Germinal center (tissue), 1 donor: ENCODE results near the gene SPSB1.

ENCODE experiments used
- DNase-seq: peaks from one replicate; pipeline ENCODE4 v3.0.0; 2012; ENCODE audit warnings: mixed read lengths, low spot score

SPSB1 gene

DNA sequence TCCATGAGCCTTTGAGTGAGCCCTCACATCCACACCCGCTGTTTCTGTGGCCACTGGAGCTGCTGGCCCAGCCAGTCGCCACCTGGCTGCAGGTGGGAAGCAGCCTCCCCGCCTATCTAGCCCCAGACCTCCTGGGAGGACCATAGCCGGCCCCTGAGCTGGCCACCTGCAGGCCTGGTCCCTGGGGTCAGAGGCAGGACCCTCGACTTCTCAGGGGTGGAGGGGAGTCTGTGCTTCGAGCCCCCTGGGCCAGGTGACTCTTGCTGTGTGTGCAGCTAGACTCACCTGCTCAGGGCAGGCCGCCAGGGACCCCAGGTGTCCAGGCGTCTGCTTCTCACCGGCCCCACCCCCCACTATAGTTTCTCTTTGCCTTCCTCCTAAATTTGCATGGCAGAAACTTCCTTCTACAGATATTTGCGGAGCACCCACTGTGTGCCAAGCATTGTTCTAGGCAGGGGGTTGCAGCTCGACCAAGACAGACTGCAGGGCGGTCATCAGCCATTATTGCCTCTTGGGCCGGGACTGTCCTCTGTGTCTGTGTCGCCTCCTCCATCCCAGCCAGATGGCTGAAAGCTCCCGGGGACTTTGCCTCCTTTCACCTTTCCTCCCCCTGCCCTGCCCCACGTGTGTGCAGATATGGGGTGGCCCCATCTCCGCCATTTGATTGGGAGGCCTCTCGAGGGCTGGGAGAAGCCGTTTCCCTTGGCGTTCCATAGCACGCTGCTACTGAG is 27.3 kb downstream of the SPSB1 start:
- no peak for DNase-seq

DNA sequence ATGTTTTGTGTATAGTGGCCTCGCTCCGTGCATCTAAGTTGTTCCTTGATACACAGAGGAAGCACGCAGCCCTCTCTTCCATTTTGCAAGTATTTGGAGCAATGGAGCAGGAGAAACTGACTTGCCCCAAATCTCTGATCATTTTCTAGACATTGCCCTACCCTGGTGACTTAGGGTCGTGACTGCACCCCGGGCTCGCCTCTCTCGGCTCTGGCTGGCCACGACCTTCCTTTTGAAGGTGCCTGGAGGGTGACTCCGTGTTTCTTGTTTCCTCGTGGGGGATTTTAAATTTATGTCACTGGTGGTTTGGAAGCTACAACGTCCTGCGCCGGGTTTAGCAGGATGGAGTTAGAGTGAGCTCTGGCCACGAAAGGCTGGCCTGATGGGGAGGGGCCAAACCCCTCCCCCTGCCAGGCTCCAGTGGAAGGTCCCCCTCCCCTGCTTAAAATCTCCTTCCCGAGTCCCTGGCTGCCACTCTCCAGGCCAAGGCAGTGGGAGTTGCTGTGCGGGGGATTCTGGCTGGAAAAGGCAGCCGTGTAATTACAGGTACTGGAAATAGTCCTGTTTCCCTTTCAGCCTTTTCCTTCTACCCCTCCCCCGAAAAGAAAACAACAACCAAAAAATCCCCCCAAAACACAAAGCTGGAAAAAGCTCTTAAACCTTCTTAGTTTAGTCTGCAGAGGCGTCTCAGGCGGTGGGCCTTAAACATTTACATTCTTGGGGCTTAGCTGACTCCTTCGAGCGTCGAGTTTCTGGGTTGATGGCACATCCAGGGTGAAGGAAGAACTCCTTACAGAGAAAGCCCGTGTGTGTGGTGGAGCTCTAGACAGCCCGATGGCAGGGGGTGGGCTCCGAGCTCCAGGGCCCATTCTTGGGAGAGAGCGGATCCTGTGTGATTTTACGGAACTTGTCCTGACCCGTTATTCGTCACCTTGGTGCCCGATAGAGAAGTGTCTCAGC is 28.1 kb downstream of the SPSB1 start:
- no peak for DNase-seq

- DNase-seq = no peak
Observed at GRCh38 chr1:9321480-9321849, 28.8 kb downstream of the SPSB1 start.

- no peak for DNase-seq
Observed at GRCh38 chr1:9321986-9322660, 29.4 kb downstream of the SPSB1 start.

- no peak for DNase-seq
Observed at GRCh38 chr1:9322661-9323244, 30.1 kb downstream of the SPSB1 start.

DNA sequence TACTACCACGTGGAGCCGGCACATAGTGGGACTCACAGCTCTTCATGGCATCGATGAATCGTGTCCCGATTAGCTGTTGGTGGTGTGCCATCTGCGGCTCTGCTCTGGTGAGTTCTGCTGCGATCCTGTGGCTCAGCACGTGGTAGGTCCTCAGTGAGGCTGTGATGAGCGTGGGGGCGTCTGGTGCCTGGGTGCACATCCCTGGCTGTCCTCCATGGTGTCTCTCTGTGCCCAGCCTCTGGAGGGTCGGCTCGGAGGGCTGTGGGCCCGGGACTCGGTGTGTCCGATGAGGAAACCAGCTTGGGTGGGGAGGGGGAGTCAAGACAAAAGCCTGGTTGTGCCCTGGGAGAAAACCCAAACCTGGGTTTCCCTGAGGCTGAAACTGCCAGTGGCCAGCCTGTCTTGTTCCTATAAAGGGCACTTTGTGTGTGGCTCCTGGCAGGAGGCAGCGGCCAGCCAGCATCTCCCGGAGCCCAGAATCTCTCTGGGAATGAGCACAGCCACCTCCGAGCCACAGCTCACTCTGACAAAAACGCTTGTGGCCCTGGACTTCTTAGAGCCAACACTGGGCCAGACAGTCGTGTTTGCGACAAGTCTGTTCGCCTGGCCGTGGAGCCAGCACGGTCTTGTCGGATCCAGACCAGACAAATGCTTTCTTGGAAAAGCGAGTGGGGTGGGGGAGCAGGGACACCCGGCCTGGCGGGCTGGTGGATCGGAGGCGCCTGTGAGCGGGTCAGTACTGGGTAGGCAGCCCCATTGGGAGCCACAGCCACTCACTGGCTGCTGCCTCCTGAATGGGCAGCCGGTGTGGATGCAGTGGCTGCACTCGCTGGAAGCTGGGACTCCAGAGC is 31.8 kb downstream of the SPSB1 start:
- no peak for DNase-seq

- no peak for DNase-seq
Observed at GRCh38 chr1:9326596-9326995, 33.9 kb downstream of the SPSB1 start.

DNA sequence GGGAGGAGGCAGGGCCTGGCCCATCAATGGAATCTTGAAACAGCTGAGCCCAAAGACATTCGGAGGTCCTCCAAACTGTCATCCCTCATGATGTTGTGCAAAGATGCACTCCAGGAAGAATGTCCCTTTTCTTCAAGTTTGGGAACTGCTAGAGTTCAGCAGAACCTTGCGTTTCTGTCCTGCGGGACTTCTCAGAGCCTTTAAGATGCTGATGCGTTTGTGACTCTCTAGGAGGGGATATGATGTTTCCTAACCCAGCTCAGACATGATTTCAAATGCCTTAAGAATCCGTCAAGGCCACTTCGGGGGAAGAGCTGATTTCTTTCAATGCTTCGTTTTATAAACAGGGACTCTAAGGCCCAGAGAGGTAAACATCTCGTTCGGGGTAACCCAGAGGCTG is 35.5 kb downstream of the SPSB1 start:
- no peak for DNase-seq

- DNase-seq = no peak
Observed at GRCh38 chr1:9328715-9329114, 36.0 kb downstream of the SPSB1 start.

DNA sequence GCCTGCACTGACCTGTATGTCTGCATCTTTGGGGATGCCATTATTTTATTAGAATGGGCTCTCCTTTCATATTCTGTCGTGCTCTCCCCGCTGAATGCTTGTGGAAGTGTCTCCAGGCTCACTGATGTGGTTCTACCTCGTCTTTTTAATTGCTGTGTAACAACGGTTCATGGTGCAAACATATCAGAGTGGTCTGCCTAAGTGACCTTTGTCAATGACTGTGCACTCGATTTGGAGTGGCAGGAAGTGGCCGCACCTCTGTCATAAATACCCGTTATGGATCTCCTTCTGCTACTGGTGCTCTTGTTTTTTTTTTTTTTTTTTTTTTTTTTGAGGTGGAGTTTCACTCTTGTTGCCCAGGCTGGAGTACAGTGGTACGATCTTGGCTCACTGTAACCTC is 38.3 kb downstream of the SPSB1 start:
- no peak for DNase-seq

- no peak for DNase-seq
Observed at GRCh38 chr1:9331558-9332346, 39.1 kb downstream of the SPSB1 start.

- no peak for DNase-seq
Observed at GRCh38 chr1:9332513-9333143, 39.9 kb downstream of the SPSB1 start.

- DNase-seq = no peak
Observed at GRCh38 chr1:9338397-9339246, 45.9 kb downstream of the SPSB1 start.

GRCh38 chr1:9340172-9340854 is 47.6 kb downstream of the SPSB1 start:
- DNase-seq = no peak

DNA sequence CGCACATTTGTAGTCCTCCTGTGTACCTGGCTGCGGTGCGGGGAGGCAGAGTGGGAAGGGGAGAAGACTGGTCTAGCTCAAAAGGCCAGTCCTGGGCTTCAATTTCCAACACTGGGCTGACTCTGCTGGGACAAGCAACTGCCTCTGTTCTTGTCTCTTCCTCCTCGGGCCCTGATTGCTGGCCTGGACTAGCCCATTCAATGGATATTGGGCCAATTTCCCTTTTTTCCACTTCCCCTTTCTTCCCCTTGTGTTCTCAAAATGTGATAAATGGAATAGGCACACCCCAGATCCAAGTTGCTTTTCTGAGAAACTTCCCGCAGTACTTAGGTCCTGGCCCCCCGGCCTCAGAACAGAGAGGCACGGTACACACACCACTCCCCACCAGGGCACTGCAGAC is 48.2 kb downstream of the SPSB1 start:
- DNase-seq = no peak

DNA sequence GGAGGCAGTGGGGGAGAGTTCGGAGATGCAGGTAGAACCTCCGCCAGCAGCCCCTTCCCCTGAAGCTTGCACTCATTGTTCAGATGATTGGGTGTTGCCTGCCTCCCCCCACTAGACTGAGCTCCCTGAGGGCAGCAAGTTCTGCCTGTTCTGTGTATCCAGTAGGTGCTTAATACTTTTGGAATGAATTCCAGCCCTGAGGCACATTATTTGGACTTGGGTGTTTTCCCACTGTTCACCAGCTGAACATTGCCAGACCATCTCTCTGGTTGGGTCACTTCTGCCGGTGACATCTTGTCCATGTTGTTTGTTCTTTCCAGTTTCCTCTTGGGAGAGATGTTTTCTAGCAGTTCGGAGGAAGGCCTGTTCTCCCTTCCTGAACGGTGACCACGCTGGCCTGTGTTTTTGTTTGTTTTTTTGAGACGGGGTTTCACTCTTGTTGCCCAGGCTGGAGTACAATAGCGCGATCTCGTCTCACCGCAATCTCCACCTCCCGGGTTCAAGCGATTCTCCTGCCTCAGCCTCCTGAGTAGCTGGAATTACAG is 48.7 kb downstream of the SPSB1 start:
- no peak for DNase-seq

DNA sequence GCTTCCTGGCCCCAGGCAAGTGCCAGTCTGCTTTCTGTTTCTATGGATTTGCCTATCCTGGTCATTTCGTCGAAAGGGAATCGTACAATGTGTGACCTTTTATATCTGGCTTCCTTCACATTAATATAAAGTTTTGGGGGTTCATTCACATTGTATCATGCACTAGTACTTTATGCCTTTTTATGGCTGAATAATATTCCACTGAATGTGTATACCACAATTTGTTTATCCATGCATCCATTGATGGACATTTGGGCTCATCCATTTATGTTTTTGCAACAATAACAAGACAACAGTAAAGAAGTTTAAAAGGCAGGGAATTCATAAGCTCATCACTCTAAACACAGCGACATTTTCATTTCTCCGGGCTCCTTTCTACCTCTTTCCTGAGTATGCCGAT is 50.6 kb downstream of the SPSB1 start:
- no peak for DNase-seq
